Pancreas (tissue), 10 donors: ENCODE results near the gene TMEM190. TPM values are rescaled to one million over a fixed set of nuclear protein-coding genes. Genes with fewer than 3 reads are reported as not detected.

ENCODE experiments used
- ATAC-seq, 4 donors: fragments of 200-7000 bp; cut with Tn5 transposase; one replicate each; pipeline versions ENCODE4 v1.8.0 to v1.9.1; 2020; ENCODE audit warnings: mild to moderate bottlenecking in 4 of 4, moderate library complexity in 4 of 4
- DNase-seq, 6 donors: peaks; one replicate each; pipeline ENCODE4 v3.0.0-alpha.2; 2020
- FAIRE-seq: peaks from 2 replicates; lab custom pipeline; 2012; peaks lifted over from hg19 to GRCh38; lab: Jason Lieb, UNC
- H3K27ac ChIP-seq, 4 donors: fragments of 200-600 bp; sonication (generic); 1 replicate in 3 of 4; 2 replicates in 1 of 4; pipeline versions ENCODE4 v1.5.0 to v1.8.0; 2020
- H3K27me3 ChIP-seq, 4 donors: fragments of 200-600 bp; one replicate each; pipeline ENCODE4 v1.8.0; 2021
- H3K36me3 ChIP-seq, 3 donors: fragments of 200-600 bp; sonication (generic) in 1 of 3; one replicate each; pipeline versions ENCODE4 v1.5.0 to v1.8.0; 2020 to 2021
- H3K4me1 ChIP-seq, 3 donors: fragments of 200-600 bp; one replicate each; pipeline ENCODE4 v1.8.0; 2021
- H3K4me3 ChIP-seq, 4 donors: fragments of 200-600 bp; sonication (generic) in 2 of 4; one replicate each; pipeline versions ENCODE4 v1.5.0 to v1.8.0; 2020 to 2021
- H3K9me3 ChIP-seq, 4 donors: fragments of 200-600 bp; one replicate each; pipeline ENCODE4 v1.8.0; 2021
- CTCF ChIP-seq, 4 donors: fragments of 200-600 bp; sonication (generic) in 3 of 4; IDR thresholded peaks; one replicate each; pipeline versions ENCODE4 v1.5.0 to v1.8.0; 2021; ENCODE audit warnings: antibody characterized with exemption in 4 of 4
- WGBS, 2 donors: extraction: QIAGEN DNeasy Blood & Tissue Kit; methylation state at CpG; one replicate each; pipeline ENCODE4 v1.1.7; 2013; 5-methylcytosine and 5-hydroxymethylcytosine counted together
- intact Hi-C, 3 donors: fragments of 100-400 bp; cut with DNase I; formaldehyde crosslinking; loops; one replicate each; pipeline versions ENCODE4 v1.11.1 to v1.14.2; 2022
- polyA plus RNA-seq, 2 donors: library from polyadenylated mRNA; stranded (reverse); fragments of 200-250 nt; gene quantifications; one replicate each; pipeline ENCODE4 v1.2.3, GENCODE V29; 2013
- total RNA-seq, 6 donors: library from RNA; stranded (reverse); fragmentation: NEBNext Ultra II Directional in 4 of 6; extraction: Animal tissue kit (Norgen Biotek cat#: 25700) in 4 of 6; gene quantifications; one replicate each; pipeline versions ENCODE4 v1.2.1 to v1.2.4, GENCODE V29; 2021 to 2023
- donor health status: healthy with polysubstance abuse.
- donor health status: DM: no; HTN: no; CAD: no; lungs with moderate emphysema.
- donor health status: DM: no; HTN: no; CAD: no.
- donor health status: control.
- donor health status: control.
- donor health status: Bipolar disorder and iron deficiency.
- donor health status: DM: yes; HTN: yes; CAD: no.
- donor health status: DM: no; HTN: no; CAD: no.
- donor health status: DM: no; HTN: no; CAD: no.
- donor health status: DM: yes; HTN: yes; CAD: no.

TMEM190 gene
- total and polyA plus RNA-seq, 8 donors, result 0.45 TPM; not detected in 7

- WGBS, 2 donors, result 86 to 90% methylated on average over 16 of the region's 16 CpGs
- no peak for TF ChIP-seq CTCF (IDR thresholded peaks at IDR 0.05)
- H3K36me3 ChIP-seq, result no peaks in the 10 kb centered on the region
- intact Hi-C loops, result no loop called here
- H3K27ac ChIP-seq, result no peak overlapping the region
- no peaks in the 10 kb centered on the region for H3K27me3 ChIP-seq
- FAIRE-seq (no peak), DNase-seq (peak in 1 of 6 donors; percentile 56), ATAC-seq (no peak)
- H3K9me3 ChIP-seq, result no peaks in the 10 kb centered on the region
- no peak overlapping the region for H3K4me3 ChIP-seq
- H3K4me1 ChIP-seq, result no peaks in the 10 kb centered on the region
Measured at GRCh38 chr19:55360902-55361301, 15.7 kb upstream of the TMEM190 start.

- Histone ChIP-seq H3K36me3 (no peaks in the 10 kb centered on the region), H3K4me3 (no peak overlapping the region), H3K4me1 (no peaks in the 10 kb centered on the region), H3K27ac (no peak overlapping the region), H3K9me3 (no peaks in the 10 kb centered on the region), H3K27me3 (no peaks in the 10 kb centered on the region)
- no peak for TF ChIP-seq CTCF (IDR thresholded peaks at IDR 0.05)
- FAIRE-seq, result no peak
- 60 to 69% methylated on average over 36 to 38 of the region's 38 CpGs for WGBS, 2 donors
- intact Hi-C loops, result no loop called here
- DNase-seq, result peak in 1 of 6 donors; percentile 67
- ATAC-seq, result no peak
Measured at GRCh38 chr19:55362174-55362989, 14.2 kb upstream of the TMEM190 start.

- H3K27me3 ChIP-seq, result no peaks in the 10 kb centered on the region
- DNase-seq (no peak), FAIRE-seq (no peak), ATAC-seq (no peak)
- H3K9me3 ChIP-seq, result no peaks in the 10 kb centered on the region
- H3K4me3 ChIP-seq, result no peak within 1 kb of the TSS
- 69 to 78% methylated on average over 27 of the region's 27 CpGs for WGBS, 2 donors
- H3K27ac ChIP-seq, result no peak within 1 kb of the TSS
- intact Hi-C loops, result no loop called here
- H3K36me3 ChIP-seq, result no peaks in the 10 kb centered on the region
- no peaks in the 10 kb centered on the region for H3K4me1 ChIP-seq
- no peak for TF ChIP-seq CTCF (IDR thresholded peaks at IDR 0.05)
Measured at GRCh38 chr19:55362990-55363716, 13.5 kb upstream of the TMEM190 start, which contains the start of gene GARIN5B. Gene GARIN5B, minus strand, starts transcription at chr19:55363260. Its CDS starts 194 bp downstream, at chr19:55363066.

GRCh38 chr19:55365245-55365644 is 11.4 kb upstream of the TMEM190 start:
- Histone ChIP-seq H3K4me1 (peaks cover 0 to 3% (median 0%) of the 10 kb centered on the region in 3 donors), H3K27ac (no peak overlapping the region), H3K36me3 (no peaks in the 10 kb centered on the region), H3K9me3 (no peaks in the 10 kb centered on the region), H3K4me3 (no peak overlapping the region), H3K27me3 (peaks cover 0 to 4% (median 0%) of the 10 kb centered on the region in 4 donors)
- 76 to 82% methylated on average over 8 of the region's 8 CpGs for WGBS, 2 donors
- no peak for TF ChIP-seq CTCF (IDR thresholded peaks at IDR 0.05)
- intact Hi-C loops, result no loop called here
- no peak for DNase-seq
- ATAC-seq, result no peak
- no peak for FAIRE-seq
